UCSD-AML1 (cell line): ENCODE results near the gene CYP4F11.
"Not testable (repeated sequence)": the region's sequence is repeated elsewhere in the genome, so short reads cannot be mapped to it uniquely, and the experiment has no call there.

Source experiments
- DNase-seq: peaks from one replicate; lab custom pipeline; 2025; ENCODE audit not compliant: unreplicated experiment; lab: John Stamatoyannopoulos, UW

Gene CYP4F11

GRCh38 chr19:15934332-15935078 lies at the start of gene CYP4F11:
TSS of gene CYP4F11 (minus strand) at chr19:15934529. CDS start at chr19:15934408, 121 bp downstream.
- no peak for DNase-seq

- DNase-seq: no peak
Observed at GRCh38 chr19:15979293-15979692, 45.0 kb upstream of the CYP4F11 start.

- no peak for DNase-seq
Observed at GRCh38 chr19:15977690-15978089, 43.4 kb upstream of the CYP4F11 start.

- DNase-seq: no peak
Observed at GRCh38 chr19:15976836-15977689, 42.7 kb upstream of the CYP4F11 start.

DNA sequence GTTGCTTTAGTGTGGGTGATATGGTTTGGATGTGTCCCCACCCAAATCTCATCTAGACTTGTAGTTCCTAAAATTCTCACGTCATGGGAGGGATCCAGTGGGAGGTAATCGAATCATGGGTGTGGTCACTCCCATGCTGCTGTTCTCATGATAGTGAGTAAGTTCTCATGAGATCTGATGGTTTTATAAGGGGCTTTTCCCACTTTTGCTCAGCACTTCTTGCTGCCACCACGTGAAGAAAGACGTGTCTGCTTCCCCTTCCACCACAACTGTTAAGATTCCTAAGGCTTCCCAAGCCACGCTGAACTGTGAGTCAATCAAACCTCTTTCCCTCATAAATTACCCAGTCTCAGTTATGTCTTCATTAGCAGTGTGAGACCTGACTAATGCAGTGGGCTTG lies 40.5 kb upstream of the CYP4F11 start:
- DNase-seq: no peak

DNA sequence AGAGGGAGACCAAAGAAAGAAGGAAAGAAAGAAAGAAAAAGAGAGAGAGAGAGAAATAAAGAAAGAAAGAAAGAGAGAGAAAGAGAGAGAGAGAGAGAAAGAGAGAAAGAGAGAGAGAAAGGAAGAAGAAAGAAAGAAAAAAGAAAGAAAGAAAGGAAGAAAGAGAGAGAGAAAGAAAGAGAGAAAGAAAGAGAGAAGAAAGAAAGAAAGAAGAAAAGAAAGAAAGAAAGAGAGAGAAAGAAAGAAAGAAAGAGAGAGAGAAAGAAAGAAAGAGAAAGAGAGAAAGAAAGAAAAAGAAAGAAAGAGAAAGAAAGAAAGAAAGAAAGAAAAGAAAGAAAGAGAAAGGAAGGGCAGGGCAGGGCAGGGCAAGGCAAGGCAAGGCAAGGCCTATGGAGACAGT lies 37.7 kb upstream of the CYP4F11 start:
- not testable (repeated sequence) for DNase-seq

DNA sequence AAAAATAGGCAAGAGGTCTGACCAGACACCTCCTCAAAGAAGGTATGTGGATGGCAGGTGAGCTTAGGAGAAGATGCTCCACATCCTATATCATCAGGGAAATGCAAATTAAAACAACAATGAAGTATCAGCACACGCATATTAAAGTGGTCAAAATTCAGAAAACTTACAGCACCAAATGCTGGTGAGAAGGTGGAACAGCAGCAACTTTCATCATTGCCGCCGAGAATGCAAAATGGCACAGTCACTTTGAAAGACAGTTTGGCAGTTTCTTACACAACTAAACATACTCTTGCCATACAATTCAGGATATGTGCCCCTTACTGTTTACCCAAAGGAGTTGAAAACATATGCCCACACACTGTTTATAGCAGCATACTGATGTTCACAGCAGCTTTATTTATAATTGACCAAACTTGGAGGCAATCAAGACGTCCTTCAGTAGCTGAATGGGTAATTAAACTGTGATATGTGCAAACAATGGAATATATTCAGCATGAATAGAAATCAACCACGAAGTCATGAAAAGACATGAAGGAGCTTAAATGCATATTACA lies 37.0 kb upstream of the CYP4F11 start:
- no peak for DNase-seq

GRCh38 chr19:15964231-15964630 lies 29.9 kb upstream of the CYP4F11 start:
- no peak for DNase-seq

DNA sequence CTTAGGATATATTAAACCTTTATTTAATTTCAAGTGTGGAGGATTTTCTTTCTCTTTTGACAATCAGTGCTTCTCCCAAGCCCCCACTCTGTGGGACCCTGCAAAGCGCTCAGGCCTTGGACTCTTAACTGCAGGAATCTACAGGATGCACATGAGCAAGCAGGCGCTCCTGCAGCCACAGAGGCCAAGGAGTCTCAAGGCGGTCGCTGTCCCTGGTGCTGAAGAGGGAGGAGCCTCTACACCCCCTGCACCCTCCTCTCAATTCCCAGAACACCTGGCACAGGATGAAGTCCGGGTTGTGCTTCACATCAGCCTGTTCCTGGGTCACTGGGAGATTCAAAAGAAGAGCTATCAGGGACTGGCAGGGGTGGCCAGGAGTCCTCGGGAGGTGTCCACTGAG lies 28.0 kb upstream of the CYP4F11 start:
- no peak for DNase-seq

DNA sequence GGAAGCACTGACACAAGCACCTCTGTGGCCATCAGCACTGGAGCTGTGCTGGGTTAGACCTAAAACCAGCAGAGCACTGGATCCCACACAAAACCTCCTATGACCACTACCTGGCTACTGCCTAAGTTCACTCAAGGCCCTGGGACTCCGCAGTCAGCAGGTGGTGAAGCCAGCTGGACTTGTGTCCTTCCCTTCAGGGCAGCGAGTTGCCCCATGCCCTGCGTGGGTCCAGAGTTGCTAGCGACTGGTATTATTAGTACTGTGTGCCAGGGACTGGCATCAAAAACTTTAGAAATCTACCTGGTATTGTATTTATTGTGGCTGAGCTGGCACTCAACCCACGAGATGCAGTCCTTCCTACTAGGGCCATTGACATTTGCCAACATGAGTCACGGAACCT lies 20.5 kb upstream of the CYP4F11 start:
- DNase-seq: no peak

- no peak for DNase-seq
Observed at GRCh38 chr19:15948223-15949058, 14.1 kb upstream of the CYP4F11 start, which contains the start of gene OR10H4. TSS of gene OR10H4 (plus strand) at chr19:15949008. CDS start at chr19:15949008, 0 bp downstream.

- DNase-seq: no peak
Observed at GRCh38 chr19:15945301-15945700, 11.0 kb upstream of the CYP4F11 start.

DNA sequence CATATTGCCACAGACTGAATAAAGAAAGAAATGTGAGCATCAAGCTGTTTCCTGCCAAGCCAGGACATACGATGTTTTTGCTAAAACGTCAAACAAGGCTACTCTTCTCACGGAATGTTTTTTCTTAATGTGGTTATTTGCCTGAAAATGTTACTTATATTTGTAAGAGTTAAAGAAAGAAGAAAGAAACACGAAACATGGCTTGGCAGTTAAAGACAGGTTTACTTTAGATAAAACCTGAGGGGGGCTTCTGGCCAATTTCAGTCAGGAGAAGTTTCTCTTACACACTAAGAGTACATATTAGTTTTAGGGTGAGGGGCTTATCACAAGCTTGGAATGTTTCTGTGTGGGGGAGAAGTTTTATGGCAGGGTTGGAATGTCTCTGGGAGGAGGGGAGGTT lies 10.1 kb upstream of the CYP4F11 start:
- no peak for DNase-seq

GRCh38 chr19:15937771-15938170 lies 3.4 kb upstream of the CYP4F11 start:
- DNase-seq: no peak

DNA sequence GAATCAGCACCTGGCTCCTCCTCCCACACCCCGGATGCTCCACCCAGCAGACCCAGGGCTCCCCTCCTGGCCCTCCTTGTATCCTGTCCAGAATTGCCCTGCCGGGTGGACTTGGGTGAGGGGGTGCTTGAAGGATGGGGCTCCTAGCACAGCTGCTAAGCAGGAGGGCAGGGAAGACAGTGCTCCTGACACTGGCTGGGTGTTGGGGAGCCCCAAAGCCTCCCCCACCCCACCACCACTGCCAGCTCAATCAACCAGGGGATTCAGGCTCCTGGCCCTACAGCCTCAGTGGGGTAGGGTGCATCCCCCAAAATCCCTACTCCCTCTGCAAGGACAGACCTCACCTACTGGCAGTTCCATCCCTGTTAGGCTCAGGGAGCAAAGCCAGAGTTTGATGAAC lies 2.6 kb upstream of the CYP4F11 start:
- no peak for DNase-seq

DNA sequence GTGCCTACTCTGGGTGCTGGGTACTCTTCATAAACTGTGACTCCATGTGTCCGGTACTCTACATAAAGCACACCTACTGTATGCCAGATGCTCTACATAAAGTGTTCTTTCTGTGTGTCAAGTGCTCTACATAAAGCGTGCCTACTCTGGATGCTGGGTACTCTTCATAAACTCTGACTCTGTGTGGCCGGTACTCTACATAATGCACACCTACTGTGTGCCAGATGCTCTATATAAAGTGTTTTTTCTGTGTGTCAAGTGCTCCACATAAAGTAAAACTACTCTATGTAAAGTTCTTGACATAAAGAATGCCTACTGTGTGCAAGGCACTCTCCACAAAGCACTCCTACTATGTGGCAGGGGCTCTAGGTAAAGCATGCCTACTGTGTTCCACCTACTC lies 1.8 kb upstream of the CYP4F11 start:
- no peak for DNase-seq

- no peak for DNase-seq
Observed at GRCh38 chr19:15935167-15935702, 906 bp upstream of the CYP4F11 start.

DNA sequence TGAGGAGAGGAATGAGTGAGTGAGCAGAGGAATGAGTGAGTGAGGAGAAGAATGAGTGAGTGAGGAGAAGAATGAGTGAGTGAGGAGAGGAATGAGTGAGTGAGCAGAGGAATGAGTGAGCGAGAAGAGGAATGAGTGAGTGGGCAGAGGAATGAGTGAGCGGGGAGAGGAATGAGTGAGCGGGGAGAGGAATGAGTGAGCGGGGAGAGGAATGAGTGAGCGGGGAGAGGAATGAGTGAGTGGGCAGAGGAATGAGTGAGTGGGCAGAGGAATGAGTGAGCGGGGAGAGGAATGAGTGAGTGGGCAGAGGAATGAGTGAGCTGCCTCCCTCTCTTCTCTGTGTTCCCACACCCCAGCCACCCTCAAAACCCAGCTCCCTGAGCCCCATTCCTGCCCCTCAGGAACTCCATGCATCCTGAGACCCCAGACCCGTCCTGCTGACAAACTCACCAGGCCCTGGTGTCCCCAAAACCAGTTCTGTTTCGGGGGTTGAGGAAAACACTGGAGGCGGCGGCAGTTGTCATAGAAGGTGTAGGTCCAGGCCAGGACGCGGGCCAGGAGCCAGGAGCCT lies 483 bp downstream of the CYP4F11 start:
- not testable (repeated sequence) for DNase-seq

GRCh38 chr19:15928321-15928720 lies 6.0 kb downstream of the CYP4F11 start:
- no peak for DNase-seq

GRCh38 chr19:15926484-15926883 lies 7.8 kb downstream of the CYP4F11 start:
- no peak for DNase-seq
